ENCODE data around the gene MAML2.

- TF ChIP-seq CTCF (IDR thresholded peaks at IDR 0.05) (no peak), ZFX (IDR thresholded peaks at IDR 0.05; ENCODE audit: borderline replicate concordance) (no peak)
These were observed 238.5 kb downstream of the MAML2 start for GRCh38 chr11:96104496-96104895.

Data from 22Rv1 (cell line).